Brain pericyte (primary cell): ENCODE measurements around the gene MARK1.
"Not testable (repeated sequence)": the region's sequence is repeated elsewhere in the genome, so short reads cannot be mapped to it uniquely, and the experiment has no call there.

ENCODE experiments used
- DNase-seq: peaks from one replicate; pipeline ENCODE4 v3.0.0-alpha.2; 2012; ENCODE audit warnings: low read depth, low spot score

The MARK1 gene

DNA sequence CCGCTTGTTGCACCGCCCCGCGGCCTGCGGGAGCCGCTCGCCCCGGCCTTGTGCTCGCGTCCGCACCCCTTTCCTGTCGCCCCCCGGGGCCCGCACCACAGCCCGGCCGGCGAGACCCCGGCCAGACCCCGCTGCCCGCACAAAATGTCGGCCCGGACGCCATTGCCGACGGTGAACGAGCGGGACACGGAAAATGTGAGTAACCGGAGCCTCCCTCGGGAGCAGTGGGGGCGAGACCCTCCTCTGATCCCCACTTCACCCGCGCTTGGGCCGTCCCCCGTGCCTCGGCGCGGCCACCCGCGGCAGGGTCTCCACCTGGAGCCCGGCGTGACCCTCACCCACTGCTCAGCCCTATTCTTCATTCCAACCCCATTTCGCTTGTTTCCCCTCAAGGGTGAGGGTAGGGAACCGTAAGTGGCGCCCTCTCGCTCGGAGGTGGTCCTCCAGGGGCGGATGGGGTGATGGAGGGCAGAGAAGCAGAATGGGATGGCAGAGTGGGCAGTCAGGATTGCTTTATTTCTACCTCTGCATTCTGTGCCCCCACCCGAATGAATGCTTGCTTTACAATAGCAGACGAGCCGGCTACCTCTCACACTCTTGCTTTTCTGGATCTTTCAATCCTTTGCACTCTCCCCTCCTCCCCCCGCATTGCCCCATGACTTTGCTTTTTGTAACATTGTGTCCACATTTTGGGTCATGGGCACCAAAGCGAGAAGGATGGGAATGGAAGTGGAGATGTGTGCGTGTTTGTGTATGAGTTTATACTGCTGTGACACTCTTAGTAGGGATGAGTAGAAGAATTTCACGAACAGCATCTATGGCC, 954 bp downstream of the MARK1 start:
- no peak for DNase-seq

DNA sequence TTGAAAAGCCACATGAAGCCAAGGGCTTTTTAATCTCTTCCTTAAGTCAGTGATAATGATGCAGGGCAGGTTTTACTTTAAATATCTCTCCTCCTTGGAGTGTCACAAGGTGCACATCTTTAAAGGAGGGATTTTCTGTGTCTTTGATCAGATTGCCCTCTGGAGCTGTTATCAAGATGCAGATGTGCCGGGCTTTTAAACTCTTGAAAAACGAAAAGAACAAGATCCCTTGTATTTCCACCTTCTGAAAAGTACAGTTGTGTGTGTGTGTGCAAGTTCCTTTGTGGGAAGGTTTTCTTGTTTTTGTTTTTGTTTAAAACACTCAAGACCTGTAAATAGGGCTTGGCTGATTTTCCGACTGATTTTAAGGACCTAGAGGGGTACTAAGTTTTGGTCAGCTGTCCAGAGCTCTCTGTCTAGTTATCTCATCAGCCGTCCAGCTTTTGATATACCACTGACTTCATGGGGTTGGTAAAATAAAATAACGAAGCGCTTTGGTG, 1.6 kb downstream of the MARK1 start:
- DNase-seq, result no peak

- DNase-seq, result no peak
Measured at GRCh38 chr1:220533504-220534109, 5.7 kb downstream of the MARK1 start.

GRCh38 chr1:220544901-220545303, 17.0 kb downstream of the MARK1 start:
- no peak for DNase-seq

GRCh38 chr1:220550811-220551399, 23.0 kb downstream of the MARK1 start:
- no peak for DNase-seq

GRCh38 chr1:220551718-220552117, 23.8 kb downstream of the MARK1 start:
- no peak for DNase-seq

- DNase-seq, result no peak
Measured at GRCh38 chr1:220552672-220553260, 24.8 kb downstream of the MARK1 start.

DNA sequence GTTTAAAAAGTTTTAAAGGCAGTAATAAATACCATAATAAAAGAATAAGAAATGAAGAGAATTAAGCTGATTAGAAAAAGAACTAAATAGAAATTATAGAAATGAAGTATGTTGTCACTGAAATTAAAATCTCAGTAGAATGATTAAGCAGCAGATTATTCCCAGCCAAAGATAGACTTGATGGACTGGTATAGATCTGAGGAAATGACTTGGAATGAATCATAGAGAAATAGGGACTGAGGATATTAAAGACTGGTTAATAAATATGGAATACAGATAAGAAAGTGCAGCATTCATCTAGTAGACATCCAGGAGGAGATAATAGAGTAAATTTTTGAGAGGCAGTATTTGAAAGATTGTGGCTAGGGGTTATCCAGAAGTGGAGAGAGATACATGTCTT, 28.7 kb downstream of the MARK1 start:
- DNase-seq, result no peak

GRCh38 chr1:220563564-220563963, 35.6 kb downstream of the MARK1 start:
- no peak for DNase-seq

DNA sequence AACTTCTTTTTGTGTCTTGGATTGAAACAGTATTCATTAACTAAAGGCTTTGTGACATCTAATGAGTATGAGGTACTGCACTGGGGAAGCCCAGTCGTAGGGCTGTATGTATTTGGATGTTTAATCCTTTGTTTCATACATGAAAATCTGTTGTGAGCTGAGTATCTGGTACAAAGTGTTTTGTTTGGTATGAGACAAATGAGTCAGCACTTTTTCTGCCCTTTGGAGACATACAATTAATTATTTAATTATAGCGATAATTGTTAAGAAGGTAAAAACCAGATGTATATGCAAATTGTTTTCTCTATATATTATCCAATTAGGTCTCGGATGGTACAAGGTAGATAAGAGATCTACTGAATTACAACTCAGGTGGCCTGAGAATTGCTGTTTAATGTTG, 36.3 kb downstream of the MARK1 start:
- no peak for DNase-seq

- DNase-seq, result no peak
Measured at GRCh38 chr1:220565670-220566069, 37.7 kb downstream of the MARK1 start.

GRCh38 chr1:220566869-220567268, 38.9 kb downstream of the MARK1 start:
- DNase-seq, result no peak

GRCh38 chr1:220572416-220572815, 44.5 kb downstream of the MARK1 start:
- DNase-seq, result no peak

DNA sequence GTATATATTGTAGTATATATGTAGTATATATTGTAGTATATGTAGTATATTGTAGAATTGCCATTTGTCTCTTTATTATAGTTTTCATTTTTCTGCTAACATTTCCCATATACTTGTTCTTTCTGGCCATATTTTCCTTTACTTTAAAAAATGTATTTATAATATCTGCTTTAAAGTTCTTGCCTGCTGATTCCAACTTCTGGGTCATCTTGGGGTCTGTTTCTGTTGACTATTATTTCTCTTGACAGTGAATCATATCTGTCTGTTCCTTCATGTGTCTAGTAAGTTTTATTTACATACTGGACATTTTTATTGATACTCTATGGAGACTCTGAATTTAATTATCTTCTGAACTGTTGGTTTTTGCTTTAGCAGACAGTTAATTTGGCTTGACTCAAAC, 45.9 kb downstream of the MARK1 start:
- no peak for DNase-seq

GRCh38 chr1:220575718-220576497, 48.0 kb downstream of the MARK1 start:
- no peak for DNase-seq

GRCh38 chr1:220577926-220578325, 50.0 kb downstream of the MARK1 start:
- no peak for DNase-seq

DNA sequence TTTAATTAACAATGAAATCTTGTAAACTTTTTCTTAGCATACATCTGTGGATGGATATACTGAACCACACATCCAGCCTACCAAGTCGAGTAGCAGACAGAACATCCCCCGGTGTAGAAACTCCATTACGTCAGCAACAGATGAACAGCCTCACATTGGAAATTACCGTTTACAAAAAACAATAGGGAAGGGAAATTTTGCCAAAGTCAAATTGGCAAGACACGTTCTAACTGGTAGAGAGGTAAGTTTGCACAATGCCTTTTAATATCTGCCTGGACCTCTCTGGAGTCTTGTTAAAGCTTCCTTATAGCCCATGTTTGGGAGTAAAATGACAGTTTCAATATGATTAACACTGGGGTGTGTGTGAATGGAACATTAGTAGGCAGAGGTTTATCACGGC, 51.4 kb downstream of the MARK1 start:
- no peak for DNase-seq

- no peak for DNase-seq
Measured at GRCh38 chr1:220592714-220593113, 64.8 kb downstream of the MARK1 start.

DNA sequence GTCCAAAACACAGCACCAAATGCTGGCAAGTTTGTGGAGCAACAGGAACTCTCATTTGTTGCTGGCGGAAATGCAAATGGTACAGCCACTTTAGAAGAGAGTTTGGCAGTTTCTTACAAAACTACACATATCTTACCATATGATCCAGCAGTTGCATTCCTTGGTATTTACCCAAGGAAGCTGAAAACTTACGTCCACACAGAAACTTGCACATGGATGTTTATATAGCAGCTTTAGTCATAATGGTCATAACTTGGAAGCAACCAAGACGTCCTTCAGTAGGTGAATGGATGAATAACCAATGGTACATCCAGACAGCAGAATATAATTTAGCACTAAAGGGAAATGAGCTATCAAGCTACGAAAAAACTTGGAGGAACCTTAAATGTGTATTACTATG, 66.4 kb downstream of the MARK1 start:
- peak; percentile 21 for DNase-seq

DNA sequence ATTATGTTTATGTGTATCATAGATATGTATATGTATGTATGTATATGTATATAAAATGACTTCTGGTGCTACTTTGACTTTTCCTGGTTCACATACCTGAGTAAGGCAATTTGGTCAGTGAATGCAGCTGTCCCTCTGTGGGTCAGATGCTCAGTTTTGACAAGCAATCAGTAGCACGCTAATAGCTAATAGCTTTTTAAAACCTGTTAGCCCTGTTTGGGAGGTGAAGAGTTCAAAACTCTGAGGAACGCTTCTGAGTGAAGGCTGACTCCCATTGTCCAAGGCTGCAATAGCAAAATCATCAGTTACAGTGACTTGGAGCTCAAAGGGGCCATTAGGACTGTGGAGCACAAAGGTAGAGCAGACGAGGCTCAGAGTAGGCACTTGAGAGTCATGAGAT, 67.2 kb downstream of the MARK1 start:
- DNase-seq, result no peak

DNA sequence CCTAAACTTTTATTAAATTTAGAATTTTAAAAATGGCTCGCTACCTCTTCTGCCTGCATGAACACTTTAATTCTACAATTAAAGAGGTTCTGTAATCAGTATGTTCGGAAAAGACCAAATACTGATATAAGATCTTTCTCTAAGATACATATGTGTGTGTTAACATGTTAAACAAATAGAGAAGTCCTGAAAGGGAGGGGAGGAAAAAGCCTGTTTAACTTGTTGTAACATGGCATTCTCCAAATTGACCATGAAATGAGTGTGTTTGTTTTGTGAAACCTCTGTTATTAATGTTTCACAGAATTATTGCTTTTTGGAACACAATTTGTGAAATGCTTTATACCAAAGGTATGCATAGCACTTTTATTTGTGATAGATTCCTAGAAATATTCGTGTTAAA, 77.0 kb downstream of the MARK1 start:
- no peak for DNase-seq

GRCh38 chr1:220605651-220606050, 77.7 kb downstream of the MARK1 start:
- DNase-seq, result not testable (repeated sequence)
